Activated naive CD4-positive, alpha-beta T cell treated with anti-CD3 and anti-CD28 coated beads, Interleukin-2, amount 50 U/mL, for 72 hours (primary cell): Measurements from ENCODE around the gene COA8. TPM values are rescaled to one million over a fixed set of nuclear protein-coding genes. Genes with fewer than 3 reads are reported as not detected.

Experiments used
- ATAC-seq, 2 donors: fragments of 150-1000 bp; cut with Tn5 transposase; 2 replicates each; pipeline ENCODE4 v1.10.0; 2021; ENCODE audit warnings: mild to moderate bottlenecking in 2 of 2, moderate library complexity in 2 of 2
- DNase-seq, 2 donors: peaks; one replicate each; pipeline ENCODE4 v3.0.0; 2021 to 2022; ENCODE audit warnings: low spot score in 2 of 2
- H3K27ac Mint-ChIP-seq, 2 donors: one replicate each; pipeline ENCODE4 v1.8.0; 2022; ENCODE audit warnings: mild to moderate bottlenecking in 2 of 2, mixed read lengths in 2 of 2
- H3K36me3 Mint-ChIP-seq, 2 donors: one replicate each; pipeline ENCODE4 v1.8.0; 2022; ENCODE audit warnings: mixed read lengths in 2 of 2
- H3K9me3 Mint-ChIP-seq, 2 donors: one replicate each; pipeline ENCODE4 v1.8.0; 2022; ENCODE audit warnings: mixed read lengths in 2 of 2
- total RNA-seq, 2 donors: library from RNA; stranded (reverse); gene quantifications; one replicate each; pipeline ENCODE4 v1.2.3, GENCODE V29; 2022

COA8 gene, protein sequence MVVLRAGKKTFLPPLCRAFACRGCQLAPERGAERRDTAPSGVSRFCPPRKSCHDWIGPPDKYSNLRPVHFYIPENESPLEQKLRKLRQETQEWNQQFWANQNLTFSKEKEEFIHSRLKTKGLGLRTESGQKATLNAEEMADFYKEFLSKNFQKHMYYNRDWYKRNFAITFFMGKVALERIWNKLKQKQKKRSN
- total RNA-seq = 10 to 100 TPM; 14.1 to 39.9 TPM

DNA sequence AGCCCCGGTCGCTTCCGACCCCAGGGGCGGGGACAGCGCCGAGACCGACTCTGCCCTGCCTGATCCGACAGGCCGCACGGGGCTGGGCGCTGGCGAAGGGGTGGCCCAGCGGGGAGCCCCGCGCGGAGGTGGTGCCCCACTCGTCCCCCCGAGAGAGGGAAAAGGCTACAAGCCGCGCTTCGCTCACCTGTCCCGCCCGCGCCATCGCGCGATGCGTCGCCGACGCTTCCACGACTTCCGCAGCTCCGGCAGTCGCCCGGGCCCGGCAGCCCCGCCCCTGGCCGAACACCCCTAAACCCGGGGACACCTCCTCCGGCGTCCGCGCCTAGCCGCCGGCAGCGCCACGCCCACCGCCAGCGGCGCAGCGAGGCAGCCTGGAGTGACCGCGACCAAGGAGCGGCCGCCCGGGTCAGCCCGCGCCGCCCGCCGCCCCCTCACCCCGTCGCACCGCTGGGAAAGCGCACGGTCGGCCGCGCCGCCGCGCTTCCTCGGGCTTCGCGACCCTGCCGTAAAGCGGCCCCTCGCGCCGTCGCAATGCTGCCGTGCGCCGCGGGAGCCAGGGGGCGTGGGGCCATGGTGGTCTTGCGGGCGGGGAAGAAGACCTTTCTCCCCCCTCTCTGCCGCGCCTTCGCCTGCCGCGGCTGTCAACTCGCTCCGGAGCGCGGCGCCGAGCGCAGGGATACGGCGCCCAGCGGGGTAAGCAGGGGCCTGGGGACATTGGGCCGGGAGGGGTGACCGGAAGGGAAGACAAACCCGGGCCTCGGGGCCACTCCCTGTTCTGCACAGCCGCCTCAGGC lies at the start of gene COA8, which contains the start of gene BAG5:
TSS of gene COA8 (plus strand) at position 532 of the 797 bp plus-strand sequence. CDS start at position 574, 42 bp downstream.
TSS of gene BAG5 (minus strand) at position 229 of the 797 bp plus-strand sequence. CDS start 1,493 bp downstream, outside the sequence.
- Mint-ChIP-seq H3K9me3 (no peaks in the 10 kb centered on the region), H3K27ac (peak within 1 kb of the TSS; percentile 90 to 98), H3K36me3 (peaks cover 26 to 29% of the 10 kb centered on the region in 2 donors)
- ATAC-seq = peak; percentile 70 to 85
- DNase-seq = peak; percentile 89

GRCh38 chr14:103514596-103515421 lies 48.0 kb upstream of the COA8 start:
- H3K36me3 Mint-ChIP-seq = no peaks in the 10 kb centered on the region
- H3K27ac Mint-ChIP-seq = no peak overlapping the region
- ATAC-seq = no peak
- DNase-seq = peak in 1 of 2 donors; percentile 21
- H3K9me3 Mint-ChIP-seq = no peaks in the 10 kb centered on the region

GRCh38 chr14:103516426-103517173 lies 46.2 kb upstream of the COA8 start:
- H3K36me3 Mint-ChIP-seq = no peaks in the 10 kb centered on the region
- H3K27ac Mint-ChIP-seq = no peak overlapping the region
- DNase-seq (no peak), ATAC-seq (no peak)
- no peaks in the 10 kb centered on the region for H3K9me3 Mint-ChIP-seq

DNA sequence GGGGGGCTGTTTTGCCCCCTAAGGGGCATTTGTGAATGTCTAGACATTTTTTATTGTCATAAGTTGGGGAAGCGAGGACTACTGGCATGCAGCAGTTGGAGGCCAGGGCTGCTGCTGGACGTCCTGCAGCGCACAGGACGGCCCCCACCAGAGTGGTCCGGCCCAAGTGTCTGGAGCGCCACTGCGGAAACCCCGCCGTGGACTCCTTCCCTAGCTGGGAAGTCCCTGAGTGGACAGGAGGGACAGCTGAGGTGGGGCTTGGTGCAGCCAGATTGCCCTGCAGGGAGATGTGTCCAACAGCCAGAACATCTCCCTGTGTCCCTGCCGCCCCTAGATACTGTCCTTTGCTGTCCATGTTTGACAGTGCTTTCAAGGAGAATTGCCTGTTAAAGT lies 45.6 kb upstream of the COA8 start:
- no peaks in the 10 kb centered on the region for H3K9me3 Mint-ChIP-seq
- DNase-seq (no peak), ATAC-seq (no peak)
- no peaks in the 10 kb centered on the region for H3K36me3 Mint-ChIP-seq
- H3K27ac Mint-ChIP-seq = no peak overlapping the region

DNA sequence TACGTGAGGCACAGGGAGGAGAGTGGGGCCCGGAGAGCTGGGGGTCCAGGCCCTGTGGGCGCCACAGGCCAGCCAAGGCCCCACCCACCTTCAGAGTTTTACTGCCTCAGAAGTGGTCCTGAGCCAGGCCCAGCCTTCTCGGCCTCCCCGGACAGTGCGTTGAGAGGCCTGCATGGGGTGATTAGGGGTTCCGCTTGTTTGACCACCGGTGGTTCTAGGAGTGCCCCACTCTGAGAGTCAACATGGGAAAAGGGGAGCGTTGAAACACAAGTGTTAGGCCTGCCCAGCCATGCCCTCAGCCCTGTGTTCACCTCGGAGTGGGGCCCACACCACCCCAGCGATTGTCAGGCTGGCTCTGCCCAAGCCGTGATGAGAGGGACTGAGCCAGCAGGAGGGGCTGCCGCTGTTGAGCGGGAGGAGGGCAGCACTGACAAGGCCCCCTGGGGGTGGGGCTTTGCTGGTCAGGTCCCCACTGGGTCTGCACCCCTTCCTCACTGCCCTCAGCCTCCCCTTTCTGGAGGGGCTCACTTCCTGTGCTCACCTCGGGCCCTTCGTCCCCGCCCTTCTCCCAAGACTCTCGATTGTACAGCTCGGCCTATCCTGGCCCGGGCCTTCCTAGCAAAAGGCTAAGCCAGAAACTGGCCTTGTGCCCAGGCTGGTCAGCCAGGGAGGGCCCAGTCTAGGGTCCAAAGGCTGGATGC lies 44.9 kb upstream of the COA8 start:
- ATAC-seq (no peak), DNase-seq (no peak)
- Mint-ChIP-seq H3K9me3 (no peaks in the 10 kb centered on the region), H3K27ac (no peak overlapping the region), H3K36me3 (no peaks in the 10 kb centered on the region)

DNA sequence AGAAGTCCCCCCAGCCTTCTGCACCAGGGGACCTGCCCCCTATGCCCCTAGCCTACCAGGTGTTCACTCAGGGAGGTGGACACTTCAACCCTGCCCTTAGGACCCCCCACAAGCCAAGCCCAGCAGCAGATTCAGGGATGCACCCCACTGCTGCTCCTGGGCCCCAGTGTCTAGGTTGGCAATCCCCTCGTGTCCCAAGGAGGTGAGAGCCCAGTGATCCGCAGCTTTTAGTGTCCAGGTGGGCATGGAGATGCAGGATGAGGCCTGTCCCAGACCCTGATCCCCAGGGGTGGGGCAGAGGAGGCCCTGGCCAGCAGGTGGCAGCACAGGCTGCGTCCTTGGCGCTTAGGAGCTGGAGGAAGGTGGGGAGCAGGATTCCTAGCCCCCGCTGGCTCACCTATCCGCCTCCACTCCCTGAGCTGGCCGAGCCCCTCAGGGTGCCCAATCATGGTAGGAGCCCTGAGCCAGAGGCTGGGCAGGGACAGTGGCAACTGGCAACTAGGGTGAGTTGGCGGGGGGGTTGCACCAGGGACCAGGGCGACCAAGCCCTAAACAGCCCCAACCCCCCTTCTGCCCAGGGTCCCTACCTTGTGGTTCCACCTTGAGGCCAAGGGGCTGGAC lies 44.2 kb upstream of the COA8 start:
- DNase-seq (peak in 1 of 2 donors; percentile 77), ATAC-seq (peak; percentile 53)
- Mint-ChIP-seq H3K9me3 (no peaks in the 10 kb centered on the region), H3K27ac (peak overlapping the region in 1 of 2 donors; percentile 83), H3K36me3 (no peaks in the 10 kb centered on the region)

DNA sequence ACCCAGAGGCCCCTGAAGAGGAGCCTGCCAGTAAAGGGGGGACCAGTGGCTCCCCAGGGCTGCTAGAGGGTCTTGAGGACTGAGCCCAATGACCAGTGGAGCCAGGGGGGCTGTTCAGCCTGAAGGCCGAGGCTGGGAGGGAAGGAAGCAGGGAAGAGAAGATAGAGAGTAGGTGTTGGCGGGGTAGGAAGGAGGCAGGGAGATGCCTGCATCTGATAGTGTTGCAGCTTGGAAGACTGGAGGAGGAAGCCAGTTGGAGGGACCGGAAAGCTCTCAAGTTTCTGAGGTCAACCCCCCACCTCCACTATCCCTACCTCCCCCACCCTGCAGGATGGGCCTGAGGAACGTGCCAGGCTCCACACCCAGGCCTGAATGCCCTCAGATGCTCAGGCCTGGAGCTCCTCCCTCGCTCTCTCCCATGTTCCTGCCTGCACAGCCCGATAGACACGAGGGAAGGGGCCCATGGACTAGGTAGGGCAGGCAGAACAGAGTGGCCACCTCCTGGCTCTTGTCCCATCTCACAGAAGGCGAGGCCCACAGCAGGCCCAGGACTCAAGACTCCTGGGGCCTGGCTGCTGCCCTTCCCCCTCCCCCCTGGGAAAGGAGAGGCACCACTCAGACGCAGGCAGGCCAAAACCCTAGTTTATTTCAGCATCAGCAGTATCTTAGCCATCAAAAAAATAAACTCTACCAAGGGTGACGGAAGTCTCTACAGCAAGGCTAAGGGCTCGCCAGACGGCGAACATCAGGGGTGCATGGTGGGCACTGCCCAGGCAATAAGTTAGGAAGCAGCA lies 43.5 kb upstream of the COA8 start:
- Mint-ChIP-seq H3K27ac (peak overlapping the region; percentile 25 to 83), H3K36me3 (no peaks in the 10 kb centered on the region), H3K9me3 (no peaks in the 10 kb centered on the region)
- ATAC-seq (no peak), DNase-seq (no peak)

DNA sequence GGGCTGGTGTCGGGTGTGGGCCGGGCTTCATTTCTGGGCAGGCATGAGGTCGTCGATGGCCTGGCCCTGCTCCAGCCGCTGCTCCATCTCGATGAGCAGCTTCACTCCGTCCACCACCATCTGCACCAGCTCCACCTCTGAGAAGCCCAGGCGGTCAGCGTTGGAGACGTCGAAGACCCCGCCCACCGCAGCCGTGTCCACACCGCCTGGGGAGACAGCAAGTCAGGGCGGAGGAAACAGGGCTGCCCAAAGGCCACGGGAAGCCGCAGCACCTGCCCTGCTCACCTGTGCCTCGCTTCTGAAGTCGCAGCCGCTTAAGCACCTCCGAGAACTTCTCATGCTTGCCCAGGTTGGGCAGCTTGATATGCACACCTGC lies 42.9 kb upstream of the COA8 start:
- no peak for ATAC-seq
- Mint-ChIP-seq H3K36me3 (no peaks in the 10 kb centered on the region), H3K27ac (peak overlapping the region in 1 of 2 donors; percentile 44), H3K9me3 (no peaks in the 10 kb centered on the region)
- no peak for DNase-seq

DNA sequence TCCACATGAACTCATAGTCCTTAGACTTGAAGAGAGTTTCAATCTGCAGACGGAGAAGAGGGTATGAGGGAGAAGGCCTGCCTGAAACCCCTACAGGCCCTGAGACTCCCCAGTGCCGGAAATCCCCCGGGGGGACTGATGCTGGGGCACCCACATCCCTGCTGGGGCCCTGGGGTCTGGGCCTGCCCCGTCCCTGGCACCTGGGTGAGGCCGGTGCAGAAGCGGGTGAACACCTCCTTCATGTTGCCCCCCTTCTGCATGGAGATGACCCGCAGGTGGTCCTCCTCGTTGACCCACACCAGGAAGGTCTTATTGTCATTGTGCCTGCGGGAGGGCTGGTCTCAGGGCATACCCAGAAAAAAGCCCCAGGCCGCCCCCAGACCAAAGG lies 42.5 kb upstream of the COA8 start:
- Mint-ChIP-seq H3K27ac (peak overlapping the region in 1 of 2 donors; percentile 44), H3K9me3 (no peaks in the 10 kb centered on the region), H3K36me3 (no peaks in the 10 kb centered on the region)
- no peak for DNase-seq
- ATAC-seq = no peak

DNA sequence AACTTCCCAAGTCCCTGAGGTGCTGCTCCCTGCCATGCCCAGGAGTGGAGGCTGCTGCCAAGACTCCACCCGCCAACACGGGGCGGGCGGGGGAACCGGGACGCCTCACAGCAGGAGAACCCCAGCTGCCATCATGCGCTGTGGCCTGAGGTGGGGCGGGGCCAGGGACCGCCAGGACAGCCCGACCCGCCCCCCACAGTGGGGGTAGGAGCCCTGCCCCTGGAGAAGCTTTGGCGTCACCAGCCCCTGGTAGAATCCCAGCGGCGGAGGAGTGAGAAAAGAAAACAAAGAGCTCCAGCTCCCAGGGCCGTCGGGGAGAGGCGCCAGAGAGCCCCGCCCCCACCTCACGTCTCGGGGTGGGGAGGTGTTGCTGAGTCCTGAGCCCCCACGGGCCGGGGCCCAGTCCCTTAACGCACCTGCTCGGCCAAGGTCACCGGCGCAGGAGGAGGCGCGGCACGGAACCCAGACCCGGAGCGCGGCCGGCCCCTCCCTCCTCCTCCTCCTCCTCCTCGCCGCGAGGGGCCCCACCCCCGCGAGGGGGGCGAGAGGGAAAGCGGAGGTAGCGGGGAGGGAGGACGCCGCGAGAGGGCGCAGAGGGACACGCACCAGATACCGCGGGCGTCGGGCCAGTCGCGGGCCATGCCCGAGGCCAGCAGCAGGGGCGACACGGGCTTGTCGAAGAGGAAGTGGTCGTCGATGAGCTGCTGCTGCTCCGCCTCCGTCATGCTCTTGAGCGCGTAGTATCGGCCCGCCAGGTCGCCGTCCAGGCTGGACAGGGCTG lies 41.9 kb upstream of the COA8 start:
- no peak overlapping the region for H3K27ac Mint-ChIP-seq
- no peaks in the 10 kb centered on the region for H3K36me3 Mint-ChIP-seq
- no peaks in the 10 kb centered on the region for H3K9me3 Mint-ChIP-seq
- ATAC-seq (peak; percentile 46 to 74), DNase-seq (peak; percentile 61 to 72)

DNA sequence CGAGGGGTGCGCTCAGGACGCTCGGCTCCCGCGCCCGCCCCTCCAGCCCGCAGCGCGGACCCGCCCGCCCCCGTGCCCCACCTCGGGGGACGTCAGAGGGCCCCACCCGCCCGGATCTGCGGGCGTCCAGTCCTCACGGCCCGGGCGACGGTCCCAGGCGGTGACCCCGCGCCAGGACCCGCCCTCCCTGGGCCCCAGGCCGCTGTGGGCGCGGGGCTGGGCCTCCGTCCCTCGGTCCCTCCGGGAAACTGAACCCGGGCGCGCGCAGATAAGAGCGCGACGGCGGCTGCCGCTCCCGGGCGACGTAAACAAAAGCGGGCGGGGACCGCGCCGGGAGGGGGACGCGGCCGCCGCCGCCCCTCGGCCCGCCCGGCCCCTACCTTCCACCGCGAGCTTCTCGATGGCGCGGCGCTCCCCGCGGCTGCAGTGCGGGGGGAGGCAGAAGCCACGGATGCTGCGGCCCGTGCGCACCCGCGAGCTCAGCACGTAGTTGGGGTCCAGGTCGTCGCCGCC lies 41.3 kb upstream of the COA8 start:
- Mint-ChIP-seq H3K27ac (no peak overlapping the region), H3K36me3 (no peaks in the 10 kb centered on the region), H3K9me3 (no peaks in the 10 kb centered on the region)
- DNase-seq (no peak), ATAC-seq (peak; percentile 5 to 7)

GRCh38 chr14:103521951-103522563 lies 40.7 kb upstream of the COA8 start:
- Mint-ChIP-seq H3K9me3 (no peaks in the 10 kb centered on the region), H3K27ac (no peak overlapping the region), H3K36me3 (no peaks in the 10 kb centered on the region)
- ATAC-seq = no peak
- DNase-seq = no peak

DNA sequence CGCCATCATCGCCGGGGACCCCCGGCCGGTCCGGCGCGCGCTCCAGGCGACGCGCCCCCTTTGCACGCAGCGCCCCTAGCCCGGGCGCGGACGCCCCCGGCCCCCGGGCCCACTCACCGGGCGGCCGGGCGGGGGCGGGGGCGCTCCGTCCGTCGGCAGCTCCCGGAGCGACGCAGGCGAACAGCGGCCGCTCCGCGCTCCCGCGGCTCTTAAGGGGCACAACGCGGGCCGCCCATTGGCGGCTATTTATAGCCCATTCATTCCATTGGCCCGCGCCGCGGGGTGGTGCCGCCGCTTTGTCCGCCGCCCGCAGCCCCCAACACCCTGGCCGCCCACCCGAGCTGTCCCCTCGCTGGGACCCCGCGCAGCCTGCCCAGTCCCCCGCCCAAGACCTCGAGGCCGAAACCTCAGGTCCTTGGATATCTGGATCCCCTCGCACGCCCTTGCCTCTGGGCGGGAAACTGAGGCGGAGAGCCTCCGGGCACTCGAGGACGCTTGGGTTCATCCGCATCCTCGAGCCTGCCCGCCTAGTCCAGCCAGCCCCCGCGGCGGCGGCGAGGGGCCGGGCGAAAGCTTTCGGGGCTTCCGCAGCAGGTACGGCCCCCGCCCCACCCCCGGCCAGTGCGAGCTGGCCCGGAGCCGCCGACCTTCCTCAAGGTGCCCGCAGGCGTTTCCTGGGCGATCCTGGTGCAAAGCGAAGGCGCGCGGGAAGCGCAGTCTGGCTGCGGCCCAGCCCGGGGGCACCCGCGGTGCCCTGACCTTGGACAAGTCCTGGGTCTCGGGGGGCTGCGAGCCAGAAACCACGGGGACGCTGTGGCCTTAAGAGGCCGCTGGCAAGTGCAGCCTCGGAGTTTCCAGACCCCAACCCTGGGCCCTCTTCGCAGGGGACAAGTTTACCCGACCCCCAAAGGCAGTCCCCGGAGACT lies 39.8 kb upstream of the COA8 start, which contains the start of gene CKB:
TSS of gene CKB (minus strand) at position 182 of the 926 bp plus-strand sequence. CDS start 337 bp downstream, outside the sequence.
- DNase-seq (no peak), ATAC-seq (peak in 1 of 2 donors; percentile 25)
- H3K9me3 Mint-ChIP-seq = no peaks in the 10 kb centered on the region
- no peaks in the 10 kb centered on the region for H3K36me3 Mint-ChIP-seq
- H3K27ac Mint-ChIP-seq = no peak within 1 kb of the TSS
